Stimulated activated effector memory CD8-positive, alpha-beta T cell treated with anti-CD3 and anti-CD28 coated beads, Interleukin-12 subunit alpha, Interleukin-12 subunit beta, amount 100 ng/mL, for 72 hours (primary cell): ENCODE results near the gene RIN3.

Experiments
- ATAC-seq: fragments of 150-1000 bp; cut with Tn5 transposase; 2 replicates; pipeline ENCODE4 v1.10.0; 2021
- DNase-seq, 2 donors: peaks; one replicate each; pipeline ENCODE4 v3.0.0; 2021 to 2022; ENCODE audit warnings: low spot score in 2 of 2
- H3K27ac Mint-ChIP-seq: one replicate; pipeline ENCODE4 v1.8.0; 2022; ENCODE audit warnings: mild to moderate bottlenecking, mixed read lengths
- H3K36me3 Mint-ChIP-seq: one replicate; pipeline ENCODE4 v1.8.0; 2022; ENCODE audit warnings: mild to moderate bottlenecking, mixed read lengths
- H3K4me1 Mint-ChIP-seq: one replicate; pipeline ENCODE4 v1.8.0; 2022; ENCODE audit warnings: mixed read lengths
- H3K4me3 Mint-ChIP-seq: one replicate; pipeline ENCODE4 v1.8.0; 2022; ENCODE audit warnings: mild to moderate bottlenecking, mixed read lengths
- H3K9me3 Mint-ChIP-seq: one replicate; pipeline ENCODE4 v1.8.0; 2022; ENCODE audit warnings: mixed read lengths

The RIN3 gene

GRCh38 chr14:92649066-92649465 is 135.5 kb downstream of the RIN3 start:
- no peak for DNase-seq
- Mint-ChIP-seq H3K27ac (peak overlapping the region; percentile 96), H3K9me3 (peaks cover 6% of the 10 kb centered on the region), H3K36me3 (peaks cover 76% of the 10 kb centered on the region), H3K4me3 (no peak overlapping the region), H3K4me1 (peaks cover 80% of the 10 kb centered on the region)
- no peak for ATAC-seq

GRCh38 chr14:92649934-92650545 is 136.5 kb downstream of the RIN3 start:
- Mint-ChIP-seq H3K4me1 (peaks cover 88% of the 10 kb centered on the region), H3K4me3 (peak overlapping the region; percentile 68), H3K9me3 (peaks cover 4% of the 10 kb centered on the region), H3K36me3 (peaks cover 76% of the 10 kb centered on the region), H3K27ac (peak overlapping the region; percentile 96)
- DNase-seq (no peak), ATAC-seq (no peak)

DNA sequence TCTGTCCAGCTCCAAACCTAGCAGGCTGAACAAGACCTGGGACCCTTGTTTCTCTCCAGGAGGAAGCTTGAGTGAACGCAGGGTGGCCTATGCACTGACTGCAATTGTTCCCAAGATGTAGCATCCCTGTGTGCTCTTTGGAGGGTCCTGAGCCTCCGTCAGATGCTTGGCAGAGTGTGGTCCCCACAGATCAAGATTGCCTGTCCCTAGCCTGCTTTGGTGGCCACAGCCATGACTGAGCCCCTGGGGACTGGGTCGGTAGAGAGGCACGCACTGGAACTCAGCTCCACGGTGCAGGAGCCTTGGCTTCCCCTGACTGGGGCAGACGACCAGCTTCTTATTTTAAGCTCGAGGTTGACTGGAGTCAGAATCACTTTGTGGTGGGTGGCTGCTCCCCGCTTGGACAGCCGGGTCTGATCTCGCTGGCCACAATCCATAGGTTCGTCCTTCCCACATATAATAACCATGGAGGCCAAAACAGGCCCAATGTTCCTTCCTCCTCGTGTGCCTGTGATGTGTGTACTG is 137.1 kb downstream of the RIN3 start:
- ATAC-seq, result peak; percentile 3

GRCh38 chr14:92651106-92651757 is 137.7 kb downstream of the RIN3 start:
- ATAC-seq (peak; percentile 96), DNase-seq (peak; percentile 57 to 88)
- H3K36me3 Mint-ChIP-seq, result peaks cover 76% of the 10 kb centered on the region
- no peaks in the 10 kb centered on the region for H3K9me3 Mint-ChIP-seq
- H3K4me1 Mint-ChIP-seq, result peaks cover 96% of the 10 kb centered on the region
- peak overlapping the region; percentile 68 for H3K4me3 Mint-ChIP-seq
- H3K27ac Mint-ChIP-seq, result peak overlapping the region; percentile 96

More for the DNA sequence above, 137.1 kb downstream of the RIN3 start:
- Mint-ChIP-seq H3K36me3 (peaks cover 76% of the 10 kb centered on the region), H3K4me3 (peak overlapping the region; percentile 68), H3K27ac (peak overlapping the region; percentile 96), H3K4me1 (peaks cover 94% of the 10 kb centered on the region), H3K9me3 (no peaks in the 10 kb centered on the region)
- no peak for DNase-seq

DNA sequence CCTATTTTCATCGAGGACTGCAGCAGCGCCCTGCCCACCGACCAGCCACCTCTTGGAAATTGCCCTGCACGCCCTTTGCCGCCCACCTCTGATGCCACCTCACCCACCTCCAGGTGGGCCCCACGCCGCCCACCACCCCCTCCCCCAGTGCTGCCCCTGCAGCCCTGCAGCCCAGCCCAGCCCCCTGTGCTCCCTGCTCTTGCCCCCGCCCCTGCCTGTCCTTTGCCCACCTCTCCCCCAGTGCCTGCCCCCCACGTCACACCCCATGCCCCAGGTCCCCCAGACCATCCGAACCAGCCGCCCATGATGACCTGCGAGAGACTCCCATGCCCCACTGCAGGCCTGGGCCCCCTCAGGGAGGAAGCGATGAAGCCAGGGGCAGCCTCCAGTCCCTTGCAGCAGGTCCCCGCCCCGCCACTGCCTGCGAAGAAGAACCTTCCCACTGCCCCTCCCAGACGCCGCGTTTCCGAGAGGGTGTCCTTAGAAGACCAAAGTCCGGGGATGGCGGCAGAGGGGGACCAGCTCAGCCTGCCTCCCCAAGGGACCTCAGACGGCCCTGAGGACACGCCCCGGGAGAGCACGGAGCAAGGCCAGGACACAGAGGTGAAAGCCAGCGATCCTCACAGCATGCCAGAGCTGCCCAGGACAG is 138.3 kb downstream of the RIN3 start:
- H3K27ac Mint-ChIP-seq, result peak overlapping the region; percentile 96
- ATAC-seq (no peak), DNase-seq (no peak)
- peaks cover 96% of the 10 kb centered on the region for H3K4me1 Mint-ChIP-seq
- H3K36me3 Mint-ChIP-seq, result peaks cover 76% of the 10 kb centered on the region
- no peaks in the 10 kb centered on the region for H3K9me3 Mint-ChIP-seq
- H3K4me3 Mint-ChIP-seq, result peak overlapping the region; percentile 68

- Mint-ChIP-seq H3K4me3 (peak overlapping the region; percentile 68), H3K27ac (peak overlapping the region; percentile 96), H3K9me3 (no peaks in the 10 kb centered on the region), H3K4me1 (peaks cover 96% of the 10 kb centered on the region), H3K36me3 (peaks cover 81% of the 10 kb centered on the region)
- ATAC-seq, result no peak
- DNase-seq, result no peak
Measured at GRCh38 chr14:92652413-92653151, 139.0 kb downstream of the RIN3 start.

DNA sequence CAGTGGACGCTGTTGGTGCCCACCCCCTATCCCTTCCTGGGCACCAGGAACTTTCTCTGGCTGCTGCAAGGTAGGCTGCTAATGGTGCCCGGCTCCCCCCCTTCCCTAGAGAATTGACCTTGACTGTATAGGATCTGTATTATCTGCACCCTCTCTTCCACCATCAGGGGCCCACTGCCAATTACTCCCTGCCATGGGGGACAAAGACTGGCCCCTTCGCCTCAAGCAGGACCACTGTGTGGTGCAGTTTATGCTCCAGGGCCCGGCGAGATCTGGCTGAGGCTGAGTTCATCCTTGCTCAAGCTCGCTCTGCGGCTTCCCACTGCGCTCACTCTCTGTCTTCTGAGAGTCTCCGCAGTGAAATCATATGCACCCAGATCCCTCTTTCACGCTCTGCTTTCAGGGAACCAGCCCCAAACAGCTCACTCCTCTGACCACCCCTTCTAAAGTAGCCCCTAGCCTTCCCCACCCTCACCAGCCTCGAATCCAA is 139.6 kb downstream of the RIN3 start:
- Mint-ChIP-seq H3K4me1 (peaks cover 96% of the 10 kb centered on the region), H3K9me3 (no peaks in the 10 kb centered on the region), H3K27ac (peak overlapping the region; percentile 90), H3K4me3 (peak overlapping the region; percentile 68), H3K36me3 (peaks cover 87% of the 10 kb centered on the region)
- no peak for ATAC-seq
- no peak for DNase-seq

DNA sequence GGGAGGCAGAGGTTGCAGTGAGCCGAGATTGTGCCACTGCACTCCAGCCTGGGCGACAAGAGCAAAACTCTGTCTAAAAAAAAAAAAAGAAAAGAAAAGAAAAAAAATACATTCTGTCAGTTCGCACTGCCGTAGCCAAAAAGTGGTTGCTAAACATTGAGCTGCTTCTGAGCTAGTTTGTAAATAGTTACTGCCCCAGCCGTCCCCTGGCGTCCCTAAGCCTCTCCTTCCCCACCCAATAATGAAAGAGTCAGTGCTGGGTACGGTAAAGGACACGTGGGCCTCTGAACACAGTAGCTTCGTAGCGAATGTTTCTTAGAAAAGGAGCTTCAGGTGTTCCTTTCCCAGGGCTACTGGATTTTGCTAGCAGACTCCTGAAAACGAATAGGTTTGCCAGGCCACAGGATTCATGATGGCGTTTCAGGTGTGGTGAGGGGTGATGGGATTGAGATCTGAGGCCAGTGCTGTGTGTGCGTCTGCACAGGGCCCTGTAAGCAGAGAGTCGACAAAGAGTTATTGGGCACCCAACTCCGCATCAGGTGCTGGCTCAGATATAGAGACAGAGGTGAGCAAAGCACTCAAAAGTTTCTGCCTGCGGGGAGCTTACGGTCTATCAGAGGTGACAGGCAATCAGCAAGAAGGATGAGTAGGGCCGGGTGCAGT is 140.8 kb downstream of the RIN3 start:
- H3K36me3 Mint-ChIP-seq, result peaks cover 90% of the 10 kb centered on the region
- no peak for DNase-seq

DNA sequence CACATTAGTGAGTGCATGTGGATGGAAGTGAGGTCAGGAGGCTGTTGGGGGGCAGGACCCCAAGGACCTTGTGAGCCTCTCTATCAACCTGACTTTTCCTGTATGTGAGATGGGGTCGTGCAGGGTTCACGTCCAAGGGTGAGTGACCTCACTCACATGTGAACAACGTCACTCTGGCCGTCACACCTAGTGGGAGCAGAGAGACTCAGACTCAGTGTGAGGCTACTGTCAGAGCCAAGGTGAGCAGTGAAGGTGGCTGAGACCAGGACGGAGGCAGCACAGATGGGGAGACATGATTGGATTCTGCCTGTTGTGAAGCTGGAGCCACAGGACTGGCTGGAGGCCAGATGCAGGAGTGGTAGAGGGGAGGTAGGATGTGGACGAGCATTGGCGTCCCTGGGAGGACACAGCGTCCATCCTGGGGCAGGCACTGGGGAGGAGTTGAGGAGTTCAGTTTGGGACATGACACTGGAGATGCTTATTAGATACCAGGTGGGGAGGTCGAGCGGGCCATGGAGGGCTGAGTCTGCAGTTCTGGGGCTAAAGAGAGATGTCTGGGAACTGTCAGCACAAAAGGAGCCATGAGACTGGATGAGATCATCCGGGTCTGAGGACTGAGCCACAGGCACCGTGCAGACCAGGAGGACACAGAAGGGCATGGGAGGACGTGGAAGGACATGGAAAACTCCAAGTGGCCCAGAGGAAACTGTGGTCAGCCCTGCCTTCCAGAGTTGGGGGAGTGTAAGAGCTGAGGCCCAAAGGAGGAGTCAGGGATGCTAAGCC is 142.0 kb downstream of the RIN3 start:
- no peak for DNase-seq
- peak overlapping the region; percentile 28 for H3K4me3 Mint-ChIP-seq
- H3K27ac Mint-ChIP-seq, result peak overlapping the region; percentile 90
- H3K9me3 Mint-ChIP-seq, result no peaks in the 10 kb centered on the region
- no peak for ATAC-seq
- H3K4me1 Mint-ChIP-seq, result peaks cover 96% of the 10 kb centered on the region
- peaks cover 99% of the 10 kb centered on the region for H3K36me3 Mint-ChIP-seq

More for the DNA sequence above, 140.8 kb downstream of the RIN3 start:
- H3K27ac Mint-ChIP-seq, result peak overlapping the region; percentile 90
- H3K9me3 Mint-ChIP-seq, result no peaks in the 10 kb centered on the region
- peak overlapping the region; percentile 68 for H3K4me3 Mint-ChIP-seq
- ATAC-seq, result no peak
- peaks cover 96% of the 10 kb centered on the region for H3K4me1 Mint-ChIP-seq

GRCh38 chr14:92656306-92657081 is 142.9 kb downstream of the RIN3 start:
- peak overlapping the region; percentile 28 for H3K4me3 Mint-ChIP-seq
- DNase-seq (no peak), ATAC-seq (peak; percentile 9)
- peaks cover 89% of the 10 kb centered on the region for H3K4me1 Mint-ChIP-seq
- H3K9me3 Mint-ChIP-seq, result no peaks in the 10 kb centered on the region
- peak overlapping the region; percentile 90 for H3K27ac Mint-ChIP-seq
- H3K36me3 Mint-ChIP-seq, result peaks cover 99% of the 10 kb centered on the region

- ATAC-seq, result no peak
- no peak overlapping the region for H3K4me3 Mint-ChIP-seq
Measured at GRCh38 chr14:92657457-92658142, 144.0 kb downstream of the RIN3 start.

GRCh38 chr14:92658160-92658559 is 144.6 kb downstream of the RIN3 start:
- Mint-ChIP-seq H3K4me3 (no peak overlapping the region), H3K36me3 (peaks cover 99% of the 10 kb centered on the region), H3K4me1 (peaks cover 86% of the 10 kb centered on the region), H3K27ac (peak overlapping the region; percentile 90), H3K9me3 (no peaks in the 10 kb centered on the region)
- no peak for DNase-seq
- no peak for ATAC-seq

More at GRCh38 chr14:92657457-92658142, 144.0 kb downstream of the RIN3 start:
- peaks cover 87% of the 10 kb centered on the region for H3K4me1 Mint-ChIP-seq
- no peaks in the 10 kb centered on the region for H3K9me3 Mint-ChIP-seq
- H3K27ac Mint-ChIP-seq, result peak overlapping the region; percentile 90
- H3K36me3 Mint-ChIP-seq, result peaks cover 99% of the 10 kb centered on the region
- no peak for DNase-seq

- H3K27ac Mint-ChIP-seq, result peak overlapping the region; percentile 90
- peaks cover 99% of the 10 kb centered on the region for H3K36me3 Mint-ChIP-seq
- H3K4me1 Mint-ChIP-seq, result peaks cover 82% of the 10 kb centered on the region
- no peak overlapping the region for H3K4me3 Mint-ChIP-seq
- DNase-seq (no peak), ATAC-seq (no peak)
- H3K9me3 Mint-ChIP-seq, result no peaks in the 10 kb centered on the region
Measured at GRCh38 chr14:92658684-92659083, 145.1 kb downstream of the RIN3 start.
